CD14-positive monocyte (primary cell): Measurements from ENCODE around the gene ZNF407. TPM values are rescaled to one million over a fixed set of nuclear protein-coding genes. Genes with fewer than 3 reads are reported as not detected.

Source experiments
- DNase-seq, 3 donors: peaks; one replicate each; pipeline ENCODE4 v3.0.0-alpha.2; 2011 to 2022
- H2AFZ ChIP-seq: 2 replicates; pipeline ENCODE4 v1.6.0; 2012; ENCODE audit warnings: mild to moderate bottlenecking, low read depth, low read length, inconsistent platforms; ENCODE audit not compliant: insufficient read depth, poor library complexity, severe bottlenecking
- H3K27ac ChIP-seq, 2 donors: 1 replicate in 1 of 2; 2 replicates in 1 of 2; pipeline ENCODE4 v1.5.1; 2012 to 2013; ENCODE audit warnings: low read length in 2 of 2, control low read depth in 1 of 2, inconsistent platforms in 1 of 2, low read depth in 1 of 2, mild to moderate bottlenecking in 1 of 2
- H3K27me3 ChIP-seq, 2 donors: one replicate each; pipeline versions ENCODE4 v1.6.0 to v1.6.1; 2011 to 2013; ENCODE audit warnings: low read length in 2 of 2; ENCODE audit not compliant: control insufficient read depth in 2 of 2, insufficient read depth in 2 of 2
- H3K36me3 ChIP-seq, 2 donors: replicated peaks in 1 of 2; 1 replicate in 1 of 2; 2 replicates in 1 of 2; pipeline versions ENCODE4 v1.5.1 to v1.6.1; 2012 to 2013; ENCODE audit warnings: low read length in 2 of 2, control low read depth in 1 of 2, inconsistent platforms in 1 of 2, mild to moderate bottlenecking in 1 of 2; ENCODE audit not compliant: insufficient read depth in 2 of 2, control insufficient read depth in 1 of 2
- H3K4me1 ChIP-seq, 2 donors: 1 replicate in 1 of 2; 2 replicates in 1 of 2; pipeline versions ENCODE4 v1.5.1 to v1.6.1; 2012 to 2013; ENCODE audit warnings: low read length in 2 of 2, control low read depth in 1 of 2, inconsistent platforms in 1 of 2, mild to moderate bottlenecking in 1 of 2, moderate library complexity in 1 of 2; ENCODE audit not compliant: insufficient read depth in 2 of 2, control insufficient read depth in 1 of 2
- H3K4me2 ChIP-seq: replicated peaks from 2 replicates; pipeline ENCODE3; 2012; ENCODE audit warnings: low read length, moderate library complexity, mild to moderate bottlenecking; ENCODE audit not compliant: poor library complexity, severe bottlenecking; ENCODE audit errors: extremely low read depth
- H3K4me3 ChIP-seq, 3 experiments: fragments of 200-600 bp in 1 of 3; sonication (generic) in 1 of 3; replicated peaks in 1 of 3; 1 replicate in 2 of 3; 2 replicates in 1 of 3; pipeline ENCODE4 v1.5.1; 2011 to 2013; ENCODE audit warnings: low read length in 3 of 3, mild to moderate bottlenecking in 3 of 3, control low read depth in 2 of 3, low read depth in 2 of 3, inconsistent platforms in 1 of 3, moderate library complexity in 1 of 3
- H3K79me2 ChIP-seq: 2 replicates; pipeline ENCODE4 v1.6.0; 2012; ENCODE audit warnings: mild to moderate bottlenecking, control low read depth, inconsistent platforms, low read length, moderate library complexity; ENCODE audit not compliant: insufficient read depth
- H3K9ac ChIP-seq: 2 replicates; pipeline ENCODE4 v1.6.0; 2017; ENCODE audit warnings: low read length, mild to moderate bottlenecking; ENCODE audit not compliant: insufficient read depth, poor library complexity, severe bottlenecking
- H3K9me3 ChIP-seq, 2 donors: replicated peaks in 1 of 2; 1 replicate in 1 of 2; 2 replicates in 1 of 2; pipeline versions ENCODE4 v1.5.1 to v1.6.1; 2012 to 2013; ENCODE audit warnings: low read length in 2 of 2, control low read depth in 1 of 2; ENCODE audit not compliant: control insufficient read depth in 1 of 2, insufficient read depth in 1 of 2
- H4K20me1 ChIP-seq: 2 replicates; pipeline ENCODE4 v1.6.0; 2012; ENCODE audit warnings: mild to moderate bottlenecking, low read length, control low read depth, moderate library complexity; ENCODE audit not compliant: insufficient read depth
- H3K27ac Mint-ChIP-seq, 7 donors: one replicate each; pipeline ENCODE4 v1.8.0; 2020; ENCODE audit warnings: mild to moderate bottlenecking in 7 of 7, mixed read lengths in 7 of 7, moderate library complexity in 6 of 7, inconsistent platforms in 2 of 7
- H3K27me3 Mint-ChIP-seq, 3 donors: one replicate each; pipeline ENCODE4 v1.8.0; 2021 to 2022; ENCODE audit warnings: low read depth in 3 of 3, mild to moderate bottlenecking in 3 of 3, mixed read lengths in 3 of 3, moderate library complexity in 3 of 3, inconsistent platforms in 1 of 3
- H3K36me3 Mint-ChIP-seq, 2 donors: one replicate each; pipeline ENCODE4 v1.8.0; 2020; ENCODE audit warnings: mixed read lengths in 2 of 2, inconsistent platforms in 1 of 2, mild to moderate bottlenecking in 1 of 2
- H3K4me1 Mint-ChIP-seq: one replicate; pipeline ENCODE4 v1.8.0; 2020; ENCODE audit warnings: mild to moderate bottlenecking, mixed read lengths
- H3K4me3 Mint-ChIP-seq, 2 donors: one replicate each; pipeline ENCODE4 v1.8.0; 2020; ENCODE audit warnings: mild to moderate bottlenecking in 2 of 2, mixed read lengths in 2 of 2, moderate library complexity in 1 of 2
- H3K9me3 Mint-ChIP-seq, 7 donors: one replicate each; pipeline ENCODE4 v1.8.0; 2020 to 2022; ENCODE audit warnings: mixed read lengths in 7 of 7, mild to moderate bottlenecking in 6 of 7, moderate library complexity in 6 of 7, inconsistent platforms in 2 of 7
- CTCF ChIP-seq: fragments of 200-600 bp; IDR thresholded peaks from one replicate; pipeline ENCODE4 v1.8.0; 2022; ENCODE audit warnings: antibody characterized with exemption, mild to moderate bottlenecking
- WGBS: methylation state at CpG from one replicate; pipeline ENCODE4 v1.1.5; 2013; ENCODE audit warnings: missing lambda C conversion rate; ENCODE audit not compliant: insufficient coverage; 5-methylcytosine and 5-hydroxymethylcytosine counted together
- intact Hi-C, 2 donors: fragments of 100-400 bp; cut with micrococcal nuclease; formaldehyde crosslinking; loops; one replicate each; pipeline versions ENCODE4 v1.15.0 to v1.15.1; 2023
- polyA plus RNA-seq, 3 donors: library from polyadenylated mRNA; depleted of rRNA in 1 of 3; unstranded in 2 of 3; stranded (reverse) in 1 of 3; fragments of 300-500 nt in 2 of 3; fragments of >200 nt in 1 of 3; fragmentation: Illumina TruSeq in 2 of 3; gene quantifications; 1 replicate in 2 of 3; 2 replicates in 1 of 3; pipeline ENCODE4 v1.2.3, GENCODE V29; 2012 to 2021

The ZNF407 gene
- polyA plus RNA-seq, 3 donors, result 1.3 to 3.6 (median 1.6) TPM

DNA sequence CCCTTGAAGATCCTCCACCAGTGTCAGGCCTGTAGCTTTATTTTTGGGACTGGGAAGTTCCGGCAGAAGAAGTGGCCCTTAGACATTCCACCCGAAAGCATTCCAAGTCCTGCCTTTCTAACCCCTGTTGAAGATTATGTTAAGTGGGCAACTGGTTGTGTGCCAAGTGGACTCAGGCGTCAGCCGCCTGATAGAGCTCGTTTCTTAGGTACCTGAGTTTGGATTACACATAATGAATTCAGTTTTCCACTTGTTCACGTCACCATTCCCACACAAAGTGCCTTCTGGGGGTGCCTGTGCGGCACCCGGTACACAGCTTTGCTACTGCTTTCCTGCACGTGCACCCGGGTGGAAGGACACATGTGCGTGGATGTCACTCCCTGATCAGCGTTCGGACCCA, 454.8 kb downstream of the ZNF407 start:
- no peak overlapping the region for H3K9ac ChIP-seq
- no peak overlapping the region for H3K27ac ChIP-seq
- H3K9me3 ChIP-seq, result no peaks in the 10 kb centered on the region
- no peaks in the 10 kb centered on the region for H3K27me3 ChIP-seq
- no peaks in the 10 kb centered on the region for H3K79me2 ChIP-seq
- no peak for DNase-seq
- H3K27me3 Mint-ChIP-seq, result peaks cover 0 to 2% (median 0%) of the 10 kb centered on the region in 3 donors
- intact Hi-C loops, result no loop called here
- no peak overlapping the region for H3K4me3 ChIP-seq
- no peaks in the 10 kb centered on the region for H3K4me1 ChIP-seq
- no peak for TF ChIP-seq CTCF
- no peak overlapping the region for H3K27ac Mint-ChIP-seq
- WGBS, result 99% methylated on average over 10 of the region's 13 CpGs
- no peaks in the 10 kb centered on the region for H3K36me3 ChIP-seq
- H2AFZ ChIP-seq, result no peak overlapping the region
- H3K4me2 ChIP-seq, result no peak overlapping the region
- H3K9me3 Mint-ChIP-seq, result no peaks in the 10 kb centered on the region
- H3K4me1 Mint-ChIP-seq, result no peaks in the 10 kb centered on the region
- no peaks in the 10 kb centered on the region for H4K20me1 ChIP-seq
- H3K36me3 Mint-ChIP-seq, result peaks cover 5 to 16% of the 10 kb centered on the region in 2 donors
- no peak overlapping the region for H3K4me3 Mint-ChIP-seq

GRCh38 chr18:75053028-75053629, 455.5 kb downstream of the ZNF407 start:
- H3K27ac Mint-ChIP-seq, result peak overlapping the region in 1 of 7 donors; percentile 29

More at GRCh38 chr18:75053028-75053629, 455.5 kb downstream of the ZNF407 start:
- H3K9me3 ChIP-seq, result no peaks in the 10 kb centered on the region
- TF ChIP-seq CTCF, result no peak
- WGBS, result 97% methylated on average over 5 of the region's 9 CpGs
- no peak overlapping the region for H3K4me3 ChIP-seq
- no peaks in the 10 kb centered on the region for H3K27me3 ChIP-seq
- no peak overlapping the region for H2AFZ ChIP-seq
- H3K79me2 ChIP-seq, result no peaks in the 10 kb centered on the region
- no peaks in the 10 kb centered on the region for H4K20me1 ChIP-seq
- no peak overlapping the region for H3K4me3 Mint-ChIP-seq
- DNase-seq, result no peak
- H3K27ac ChIP-seq, result no peak overlapping the region
- H3K36me3 ChIP-seq, result no peaks in the 10 kb centered on the region
- H3K9ac ChIP-seq, result no peak overlapping the region
- H3K4me2 ChIP-seq, result no peak overlapping the region
- H3K36me3 Mint-ChIP-seq, result peaks cover 5 to 15% of the 10 kb centered on the region in 2 donors
- H3K4me1 Mint-ChIP-seq, result no peaks in the 10 kb centered on the region
- H3K9me3 Mint-ChIP-seq, result no peaks in the 10 kb centered on the region
- no peaks in the 10 kb centered on the region for H3K4me1 ChIP-seq
- H3K27me3 Mint-ChIP-seq, result peaks cover 0 to 2% (median 0%) of the 10 kb centered on the region in 3 donors
- intact Hi-C loops, result no loop called here
